B cell (primary cell): ENCODE measurements around the gene TMEM131. TPM values are rescaled to one million over a fixed set of nuclear protein-coding genes. Genes with fewer than 3 reads are reported as not detected.

ENCODE experiments used
- ATAC-seq: fragments of 200-7000 bp; cut with Tn5 transposase; one replicate; pipeline ENCODE4 v1.10.0; 2021; ENCODE audit warnings: low read depth, mild to moderate bottlenecking, moderate number of reproducible peaks, moderate library complexity
- CTCF ChIA-PET: fragments of 350-600 bp; sonication (Branson Sonifier 250); formaldehyde crosslinking; loops from one replicate; lab custom pipeline; 2021; ENCODE audit warnings: antibody characterized with exemption, inconsistent platforms; lab: Charles Lee
- POLR2A ChIA-PET: fragments of 350-600 bp; sonication (Branson Sonifier 250); formaldehyde crosslinking; loops from one replicate; lab custom pipeline; 2021; ENCODE audit warnings: antibody characterized with exemption; lab: Charles Lee
- DNase-seq: peaks from one replicate; pipeline ENCODE4 v3.0.0; 2013
- H2AFZ ChIP-seq: 2 replicates; pipeline ENCODE4 v1.6.1; 2012; ENCODE audit warnings: mild to moderate bottlenecking, low read depth, low read length; ENCODE audit not compliant: insufficient read depth, poor library complexity, severe bottlenecking
- H3K27ac ChIP-seq, 2 donors: 1 replicate in 1 of 2; 2 replicates in 1 of 2; pipeline ENCODE4 v1.5.1; 2012 to 2013; ENCODE audit warnings: low read length in 2 of 2, mild to moderate bottlenecking in 2 of 2, moderate library complexity in 1 of 2
- H3K27me3 ChIP-seq, 4 experiments: fragments of 200-600 bp in 1 of 4; sonication (generic) in 1 of 4; replicated peaks in 1 of 4; 1 replicate in 2 of 4; 2 replicates in 2 of 4; pipeline versions ENCODE4 v1.6.1 to v1.7.0; 2013 to 2016; ENCODE audit warnings: low read length in 3 of 4, mild to moderate bottlenecking in 2 of 4, mixed read lengths in 1 of 4, moderate library complexity in 1 of 4; ENCODE audit not compliant: insufficient read depth in 4 of 4, control insufficient read depth in 3 of 4; ENCODE audit errors: control extremely low read depth in 1 of 4
- H3K36me3 ChIP-seq, 2 experiments: replicated peaks in 1 of 2; 1 replicate in 1 of 2; 2 replicates in 1 of 2; pipeline versions ENCODE4 v1.6.1 to v1.7.1; 2013; ENCODE audit warnings: low read length in 1 of 2; ENCODE audit not compliant: insufficient read depth in 2 of 2, control insufficient read depth in 1 of 2; ENCODE audit errors: control extremely low read depth in 1 of 2, extremely low read depth in 1 of 2
- H3K4me1 ChIP-seq, 2 donors: fragments of 200-600 bp in 1 of 2; sonication (generic) in 1 of 2; 1 replicate in 1 of 2; 2 replicates in 1 of 2; pipeline versions ENCODE4 v1.5.1 to v1.6.1; 2013 to 2017; ENCODE audit warnings: low read length in 2 of 2; ENCODE audit not compliant: control insufficient read depth in 2 of 2, insufficient read depth in 2 of 2
- H3K4me2 ChIP-seq: replicated peaks from 2 replicates; pipeline ENCODE3; 2012; ENCODE audit warnings: mild to moderate bottlenecking, low read depth, low read length; ENCODE audit not compliant: poor library complexity, severe bottlenecking
- H3K4me3 ChIP-seq, 5 experiments: fragments of 200-600 bp in 1 of 5; sonication (generic) in 1 of 5; 1 replicate in 3 of 5; 2 replicates in 2 of 5; pipeline versions ENCODE4 v1.5.1 to v1.7.0; 2011 to 2016; ENCODE audit warnings: low read length in 4 of 5, mild to moderate bottlenecking in 4 of 5, low read depth in 2 of 5, control low read depth in 1 of 5, moderate library complexity in 1 of 5; ENCODE audit not compliant: insufficient read depth in 1 of 5; ENCODE audit errors: control extremely low read depth in 1 of 5, extremely low read depth in 1 of 5
- H3K79me2 ChIP-seq: fragments of 200-600 bp; sonication (generic); one replicate; pipeline ENCODE4 v1.6.0; 2016; ENCODE audit warnings: low read length; ENCODE audit not compliant: control insufficient read depth, insufficient read depth
- H3K9ac ChIP-seq: fragments of 200-600 bp; sonication (generic); 2 replicates; pipeline ENCODE4 v1.6.1; 2017; ENCODE audit warnings: mild to moderate bottlenecking, low read length, moderate library complexity
- H3K9me3 ChIP-seq, 3 donors: one replicate each; pipeline versions ENCODE4 v1.6.1 to v1.7.1; 2013; ENCODE audit warnings: low read length in 2 of 3; ENCODE audit not compliant: control insufficient read depth in 2 of 3, insufficient read depth in 1 of 3; ENCODE audit errors: control extremely low read depth in 1 of 3
- H4K20me1 ChIP-seq: 2 replicates; pipeline ENCODE4 v1.6.0; 2012; ENCODE audit warnings: mild to moderate bottlenecking, low read length; ENCODE audit not compliant: insufficient read depth, control insufficient read depth, poor library complexity, severe bottlenecking
- H3K27ac Mint-ChIP-seq: one replicate; pipeline ENCODE4 v1.8.0; 2021; ENCODE audit warnings: mixed read lengths
- H3K27me3 Mint-ChIP-seq: one replicate; pipeline ENCODE4 v1.8.0; 2021; ENCODE audit warnings: mixed read lengths
- H3K4me1 Mint-ChIP-seq: one replicate; pipeline ENCODE4 v1.8.0; 2021; ENCODE audit warnings: mixed read lengths
- H3K4me3 Mint-ChIP-seq: one replicate; pipeline ENCODE4 v1.8.0; 2021; ENCODE audit warnings: mixed read lengths
- H3K9me3 Mint-ChIP-seq: one replicate; pipeline ENCODE4 v1.8.0; 2022; ENCODE audit warnings: mixed read lengths; ENCODE audit not compliant: insufficient read depth
- CTCF ChIP-seq: fragments of 200-600 bp; IDR thresholded peaks from one replicate; pipeline ENCODE4 v1.8.0; 2022; ENCODE audit warnings: antibody characterized with exemption, mild to moderate bottlenecking
- EZH2 ChIP-seq: IDR thresholded peaks from 2 replicates; pipeline ENCODE4 v1.6.1; 2012; ENCODE audit warnings: borderline replicate concordance, low read depth, mild to moderate bottlenecking, moderate library complexity, low read length; ENCODE audit not compliant: insufficient read depth, poor library complexity, severe bottlenecking
- WGBS: methylation state at CpG from one replicate; pipeline ENCODE4 v1.1.5; 2013; ENCODE audit warnings: missing lambda C conversion rate; ENCODE audit not compliant: insufficient coverage; 5-methylcytosine and 5-hydroxymethylcytosine counted together
- intact Hi-C: fragments of 100-400 bp; cut with micrococcal nuclease; formaldehyde crosslinking; loops from one replicate; pipeline ENCODE4 v1.10.0; 2022
- polyA plus RNA-seq: library from polyadenylated mRNA; depleted of rRNA; stranded (reverse); fragments of >200 nt; gene quantifications from 2 replicates; pipeline ENCODE4 v1.2.3, GENCODE V29; 2012
- total RNA-seq, 2 donors: library from RNA; stranded (reverse); fragments of 120-200 nt in 1 of 2; gene quantifications; 1 replicate in 1 of 2; 2 replicates in 1 of 2; pipeline versions ENCODE4 v1.2.3 to v1.2.4, GENCODE V29; 2013 to 2022

TMEM131 gene
- total and polyA plus RNA-seq, 2 donors (not counting 1 experiment from before 2014, with no cell fraction given) = 24.3 to 101 TPM

DNA sequence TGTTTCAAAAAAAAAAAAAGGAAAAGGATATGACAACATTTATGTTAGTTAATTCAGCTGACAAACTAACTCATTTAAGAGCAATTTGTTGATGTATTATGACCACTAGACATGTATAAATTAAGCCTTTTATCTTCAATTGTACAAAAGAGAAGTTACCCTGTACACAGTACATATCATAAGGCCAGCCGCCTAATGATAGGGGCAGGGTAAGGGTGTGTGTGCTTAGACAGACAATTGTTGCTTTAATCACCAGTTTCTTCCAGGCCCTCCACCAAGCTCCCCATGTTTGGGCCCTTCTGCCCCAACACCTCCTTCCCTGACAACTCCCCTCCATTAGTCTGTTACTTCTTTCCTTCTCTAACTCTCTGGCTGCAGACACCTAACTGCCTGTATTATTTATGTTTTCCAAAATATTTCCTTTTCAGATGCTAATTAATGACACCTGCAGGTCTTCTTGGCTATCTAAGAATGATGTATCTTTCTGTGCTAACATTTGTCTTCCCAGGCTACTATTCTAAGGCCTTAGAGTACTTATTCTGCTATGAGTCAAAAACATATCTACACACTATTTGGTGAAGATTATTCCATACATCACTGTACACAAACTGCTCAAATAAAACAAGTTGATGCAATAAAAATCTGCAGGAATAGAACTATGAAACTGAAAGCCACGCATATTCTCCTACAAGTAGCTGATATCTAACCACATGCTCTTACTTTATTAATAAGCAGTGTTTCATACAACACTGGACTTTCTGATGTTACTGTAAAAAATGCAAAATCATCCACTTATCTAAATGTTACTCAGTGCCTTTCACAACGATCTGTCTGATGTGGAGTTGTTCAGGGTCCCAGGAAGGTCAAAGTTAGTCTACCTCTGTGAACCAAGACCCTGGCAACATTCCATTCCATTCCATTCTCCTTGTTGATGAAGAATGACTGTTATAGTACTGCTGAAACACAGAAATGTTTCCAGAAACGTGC is 26.4 kb downstream of the TMEM131 start:
- H3K27ac Mint-ChIP-seq = peak overlapping the region; percentile 3
- H3K9me3 ChIP-seq = peaks cover 4 to 15% (median 8%) of the 10 kb centered on the region in 3 donors
- TF ChIP-seq CTCF (no peak), EZH2 (no peak)
- peak overlapping the region in 1 of 2 donors; percentile 15 for H3K27ac ChIP-seq
- peaks cover 0 to 8% of the 10 kb centered on the region in 2 experiments for H3K36me3 ChIP-seq
- peak overlapping the region; percentile 14 for H3K4me2 ChIP-seq
- H3K4me1 Mint-ChIP-seq = peaks cover 78% of the 10 kb centered on the region
- ChIA-PET POLR2A (no interaction called here), CTCF (no interaction called here)
- intact Hi-C loops = loop anchor here (5.0 kb wide), 1 partner anchor 37 kb away; no protein-coding TSS in a partner anchor
- no peak overlapping the region for H3K4me3 Mint-ChIP-seq
- peaks cover 99% of the 10 kb centered on the region for H3K79me2 ChIP-seq
- no peak for ATAC-seq
- H3K9me3 Mint-ChIP-seq = peaks cover 8% of the 10 kb centered on the region
- H2AFZ ChIP-seq = no peak overlapping the region
- H3K4me3 ChIP-seq = no peak overlapping the region
- peaks cover 85% of the 10 kb centered on the region for H4K20me1 ChIP-seq
- WGBS = 60% methylated on average over 1 of the region's 4 CpGs
- no peak overlapping the region for H3K9ac ChIP-seq
- H3K4me1 ChIP-seq = peaks cover 45 to 50% of the 10 kb centered on the region in 2 donors
- no peak for DNase-seq
- H3K27me3 ChIP-seq = no peaks in the 10 kb centered on the region
- H3K27me3 Mint-ChIP-seq = no peaks in the 10 kb centered on the region
